Stimulated activated CD8-positive, alpha-beta memory T cell treated with anti-CD3 and anti-CD28 coated beads, Interleukin-15, amount 100 ng/mL, for 24 hours (primary cell): ENCODE measurements around the gene SUMO2.
"Not testable (repeated sequence)": the region's sequence is repeated elsewhere in the genome, so short reads cannot be mapped to it uniquely, and the experiment has no call there.

ENCODE experiments used
- DNase-seq: peaks from one replicate; pipeline ENCODE4 v3.0.0-alpha.2; 2020; ENCODE audit warnings: low read depth

SUMO2 gene

DNA sequence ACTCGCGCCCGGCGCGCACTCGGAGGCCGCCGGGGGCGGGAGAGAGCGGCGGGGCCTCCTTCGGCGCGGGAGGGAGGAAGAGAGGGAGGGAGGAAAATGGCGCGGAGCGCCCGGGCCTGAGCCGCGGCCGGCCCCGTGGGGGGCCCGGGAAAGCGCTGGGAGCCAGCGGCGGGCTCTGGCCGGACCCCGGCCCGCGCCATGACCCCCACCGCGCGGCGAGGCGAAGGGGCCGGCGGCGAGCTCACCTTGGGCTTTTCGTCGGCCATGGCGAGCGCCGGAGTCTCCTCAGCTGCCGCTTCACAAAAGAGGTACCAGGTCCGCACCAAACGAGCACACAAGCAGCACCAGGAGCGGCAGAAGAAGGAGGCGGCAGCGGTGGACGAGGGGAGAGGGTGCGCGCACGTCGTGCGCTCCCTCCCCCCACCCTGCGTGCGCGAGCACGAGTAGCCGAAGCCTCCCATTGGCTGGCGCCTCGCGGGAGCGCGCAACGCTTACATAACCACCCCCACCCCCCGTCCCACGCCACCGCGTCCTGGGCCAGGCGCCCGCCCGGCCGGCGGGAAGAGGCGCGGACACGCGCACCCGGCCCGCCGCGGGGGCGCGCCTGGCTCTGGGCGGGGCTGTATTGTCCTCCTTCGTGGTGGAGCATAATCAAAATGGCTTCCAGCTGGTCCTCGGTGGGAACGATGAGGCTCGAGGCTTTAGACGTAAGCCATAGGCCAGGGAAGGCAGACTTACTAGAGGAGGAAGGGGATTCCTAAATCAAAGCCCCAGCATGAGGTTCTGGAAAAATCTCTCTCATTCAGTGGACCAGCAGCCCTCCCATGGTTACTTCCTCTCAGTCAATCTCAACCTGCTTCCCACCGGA is at the start of gene SUMO2:
SUMO2 (minus strand) TSS at position 391 of the 868 bp plus-strand sequence; CDS start at position 266, 125 bp downstream.
- peak; percentile 96 for DNase-seq

DNA sequence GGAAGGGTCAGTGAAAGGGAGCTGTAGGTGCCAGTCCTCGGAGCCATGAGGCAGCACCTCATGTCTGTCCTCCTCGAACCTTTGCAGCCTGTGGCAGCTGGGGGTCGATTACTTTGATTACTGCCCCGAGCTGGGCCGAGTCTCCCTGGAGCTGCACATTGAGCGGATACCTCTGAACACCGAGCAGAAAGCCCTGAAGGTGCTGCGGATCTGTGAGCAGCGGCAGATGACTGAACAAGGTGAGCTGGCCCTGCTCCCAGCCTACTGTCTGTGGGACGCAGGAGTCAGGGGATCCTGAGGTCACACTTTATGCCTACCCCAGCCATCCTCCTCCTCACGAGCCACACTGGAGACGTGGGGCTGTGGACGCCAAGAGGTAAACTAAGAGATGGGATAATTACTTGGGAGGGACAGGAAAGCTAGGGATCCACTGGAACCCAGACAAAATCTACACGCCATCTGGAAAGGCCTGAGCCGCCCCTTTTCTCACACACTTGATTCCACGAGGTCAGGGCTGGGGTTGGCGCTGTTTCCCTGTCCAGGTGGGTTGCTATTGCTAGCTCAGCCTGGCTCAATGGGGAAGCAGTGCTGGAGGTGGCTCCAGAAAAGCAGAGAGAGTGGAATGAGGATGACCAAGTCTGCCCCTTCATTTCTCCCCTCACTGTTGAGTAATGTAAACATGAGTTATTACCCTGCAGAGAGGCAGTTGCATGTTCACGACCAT is 49.1 kb upstream of the SUMO2 start:
- DNase-seq: no peak

DNA sequence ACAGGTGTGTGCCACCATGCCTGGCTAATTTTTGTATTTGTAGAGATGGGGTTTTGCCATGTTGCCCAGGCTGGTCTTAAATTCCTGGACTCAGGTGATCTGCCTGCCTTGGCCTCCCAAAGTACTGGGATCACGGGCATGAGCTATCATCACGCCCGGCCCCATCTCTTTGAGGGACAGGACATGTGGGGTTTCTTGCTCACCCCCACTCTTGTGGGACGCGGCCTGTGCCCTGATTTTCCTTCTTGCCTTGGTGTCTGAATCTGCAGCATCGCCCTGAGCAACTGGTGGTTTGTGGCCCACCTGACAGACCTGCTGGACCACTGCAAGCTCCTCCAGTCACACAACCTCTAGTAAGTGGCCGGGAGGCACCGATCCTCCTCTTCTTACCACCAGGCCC is 48.3 kb upstream of the SUMO2 start:
- no peak for DNase-seq

DNA sequence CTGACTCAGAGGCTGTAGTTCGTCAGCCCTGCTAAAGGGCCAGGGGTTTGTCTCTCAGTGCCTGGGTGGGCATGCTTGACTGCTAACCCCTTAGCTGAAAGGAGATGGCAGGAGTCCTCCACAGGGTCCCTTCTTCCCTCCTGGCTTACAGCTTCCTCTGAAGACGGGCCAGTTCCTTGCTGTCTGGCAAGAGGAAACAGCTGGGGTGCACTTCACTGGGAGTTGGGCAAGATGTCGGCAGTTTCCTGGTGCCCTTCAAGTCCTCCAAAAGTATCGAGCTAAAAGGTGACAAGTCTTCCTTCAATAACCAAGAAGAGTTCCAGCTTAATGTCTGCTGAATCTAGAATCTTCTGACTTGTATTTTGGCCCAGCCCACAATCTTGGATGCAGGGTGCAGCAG is 46.1 kb upstream of the SUMO2 start:
- no peak for DNase-seq

DNA sequence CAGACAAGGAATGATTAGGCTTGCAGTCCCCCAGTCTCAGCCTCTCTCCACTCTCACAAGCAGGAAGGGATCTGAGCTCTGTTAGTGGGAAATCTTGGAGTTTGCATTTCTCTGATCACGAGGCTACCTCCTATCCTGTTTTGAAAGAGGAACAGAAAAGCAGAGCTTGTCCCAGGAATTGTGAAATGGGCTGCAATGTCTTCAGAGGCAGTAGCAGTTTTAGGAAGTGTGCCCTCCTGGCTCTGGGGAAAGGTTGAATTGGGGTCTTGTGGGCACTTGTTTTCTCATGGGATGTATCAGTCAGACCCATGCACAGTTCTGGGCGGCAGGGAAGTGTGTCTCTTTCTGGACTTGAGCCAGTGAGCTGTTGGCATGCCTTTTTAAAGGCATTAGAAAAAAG is 45.5 kb upstream of the SUMO2 start:
- DNase-seq: no peak

DNA sequence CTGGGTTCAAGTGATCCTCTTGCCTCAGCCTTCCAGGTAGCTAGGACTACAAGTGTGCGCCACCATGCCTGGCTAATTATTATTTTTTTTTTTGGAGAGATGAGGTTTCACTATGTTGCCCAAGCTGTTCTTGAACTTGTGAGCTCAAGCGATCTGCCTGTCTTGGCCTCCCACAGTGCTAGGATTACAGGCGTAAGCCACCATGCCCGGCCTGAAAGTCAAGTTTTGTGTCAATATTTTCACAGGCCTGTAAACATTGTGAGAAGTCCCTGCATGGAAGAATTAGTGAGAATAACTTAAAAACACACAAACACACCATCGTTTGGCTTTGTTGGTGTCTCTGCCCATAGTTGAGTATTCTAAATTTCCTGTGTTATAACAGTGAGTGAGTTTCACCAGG is 45.0 kb upstream of the SUMO2 start:
- DNase-seq: no peak

DNA sequence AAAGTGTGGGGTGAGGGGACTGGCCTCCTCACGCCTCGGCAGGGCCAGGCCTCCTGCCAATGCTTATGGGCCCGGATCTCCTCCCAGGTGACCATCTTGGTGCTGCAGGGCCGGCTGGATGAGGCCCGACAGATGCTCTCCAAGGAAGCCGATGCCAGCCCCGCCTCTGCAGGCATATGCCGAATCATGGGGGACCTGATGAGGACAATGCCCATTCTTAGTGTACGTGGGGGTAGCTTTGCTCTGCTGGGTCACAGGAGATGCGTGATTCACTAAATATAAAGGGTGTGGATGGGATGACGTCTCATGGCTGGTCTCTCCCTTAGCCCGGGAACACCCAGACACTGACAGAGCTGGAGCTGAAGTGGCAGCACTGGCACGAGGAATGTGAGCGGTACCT is 42.3 kb upstream of the SUMO2 start:
- no peak for DNase-seq

DNA sequence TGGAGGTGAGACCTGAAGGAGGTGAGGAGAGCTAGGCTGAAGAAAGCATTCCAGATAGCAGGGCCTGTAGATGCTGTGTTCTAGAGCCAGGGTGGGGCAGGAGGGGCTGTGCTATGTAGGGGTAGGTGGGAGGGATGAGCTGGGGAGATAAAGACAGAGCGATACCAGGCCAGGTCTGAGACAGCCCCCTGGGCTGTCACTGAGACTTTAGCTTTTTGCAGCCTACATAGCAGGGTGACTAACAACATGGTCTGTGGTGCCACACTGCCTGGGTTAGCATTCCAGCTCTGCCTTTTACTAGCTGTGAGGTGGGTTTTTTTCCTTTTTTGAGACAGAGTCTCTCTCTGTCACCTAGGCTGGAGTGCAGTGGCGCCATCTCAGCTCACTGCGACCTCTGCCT is 37.1 kb upstream of the SUMO2 start:
- DNase-seq: no peak

DNA sequence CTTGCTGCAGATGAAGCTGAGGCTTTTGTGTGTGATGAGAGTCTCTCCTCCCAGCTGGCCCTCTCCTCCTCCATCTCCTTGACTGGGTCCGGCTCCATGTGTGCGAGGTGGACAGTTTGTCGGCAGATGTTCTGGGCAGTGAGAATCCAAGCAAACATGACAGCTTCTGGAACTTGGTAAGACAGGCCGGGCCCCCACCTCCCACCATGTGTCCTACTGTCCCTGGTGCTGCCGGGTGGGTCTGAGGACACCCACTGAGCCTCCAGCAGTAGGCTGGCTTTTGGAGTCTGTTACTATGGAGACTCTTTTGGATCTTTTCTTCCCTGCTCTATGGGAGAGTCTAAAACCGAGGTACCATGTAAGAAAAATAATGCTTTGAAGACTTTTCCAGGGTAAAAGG is 35.4 kb upstream of the SUMO2 start:
- DNase-seq: no peak

DNA sequence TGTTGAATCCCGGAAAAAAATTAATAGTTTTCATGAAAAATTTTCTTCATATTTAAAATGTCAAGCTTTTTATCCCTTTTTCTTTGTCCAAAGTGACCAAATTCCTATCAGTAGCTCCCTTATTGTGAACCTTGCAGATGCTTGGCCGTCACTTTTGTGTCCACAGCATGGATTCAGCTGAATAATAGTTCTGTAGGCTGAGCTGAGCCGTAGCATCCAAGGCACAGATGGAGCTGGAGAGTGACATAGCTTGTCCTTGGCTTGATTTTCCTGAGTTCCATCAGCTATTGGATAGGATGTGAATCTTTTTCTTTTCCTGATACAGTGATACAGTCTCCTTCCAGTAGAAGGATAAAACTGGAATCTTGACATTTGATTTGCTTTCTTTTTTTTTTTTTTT is 26.3 kb upstream of the SUMO2 start:
- DNase-seq: no peak

DNA sequence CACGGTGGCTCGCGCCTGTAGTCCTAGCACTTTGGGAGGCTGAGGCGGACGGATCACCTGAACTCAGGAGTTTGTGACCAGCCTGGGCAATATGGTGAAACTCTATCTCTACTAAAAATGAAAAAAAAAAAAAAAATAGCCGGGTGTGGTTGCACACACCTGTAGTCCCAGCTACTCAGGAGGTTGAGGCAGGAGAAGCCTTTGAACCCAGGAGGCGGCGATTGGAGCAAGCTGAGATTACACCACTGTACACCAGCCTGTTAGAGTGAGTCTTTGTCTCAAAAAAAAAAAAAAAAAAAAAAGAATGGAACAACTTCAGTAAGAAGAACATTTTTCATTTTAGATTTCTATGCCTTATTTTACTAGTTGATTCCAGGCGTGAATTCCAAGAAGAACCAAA is 25.4 kb upstream of the SUMO2 start:
- DNase-seq: no peak

DNA sequence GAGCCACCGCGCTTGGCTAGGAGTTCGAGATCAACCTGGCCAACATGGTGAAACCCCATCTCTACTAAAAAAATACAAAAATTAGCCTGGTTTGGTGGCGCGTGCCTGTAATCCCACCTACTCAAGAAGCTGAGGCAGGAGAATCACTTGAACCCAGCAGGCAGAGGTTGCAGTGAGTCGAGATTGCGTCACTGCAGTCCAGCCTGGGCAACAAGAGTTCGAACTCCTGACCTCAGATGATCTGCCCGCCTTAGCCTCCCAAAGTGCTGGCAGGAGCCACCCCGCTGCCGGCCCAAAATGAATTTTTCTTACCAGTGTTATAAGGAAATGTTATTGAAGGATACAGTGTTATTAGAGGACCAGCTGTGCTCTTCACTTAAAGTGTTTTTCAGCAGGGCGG is 25.0 kb upstream of the SUMO2 start:
- no peak for DNase-seq

DNA sequence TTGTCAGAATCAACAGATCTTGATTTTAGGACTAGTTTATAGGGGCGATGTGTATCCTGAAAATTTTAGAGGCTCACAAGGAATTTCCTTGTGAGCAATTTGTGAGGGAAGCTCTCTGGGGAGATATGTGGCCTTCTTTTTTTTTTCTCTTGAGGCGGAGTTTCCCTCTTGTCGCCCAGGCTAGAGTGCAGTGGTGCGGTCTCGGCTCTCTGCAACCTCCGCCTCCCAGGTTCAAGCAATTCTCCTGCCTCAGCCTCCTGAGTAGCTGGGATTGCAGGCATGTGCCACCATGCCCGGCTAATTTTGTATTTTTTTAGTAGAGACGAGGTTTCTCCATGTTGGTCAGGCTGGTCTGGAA is 24.3 kb upstream of the SUMO2 start:
- not testable (repeated sequence) for DNase-seq

DNA sequence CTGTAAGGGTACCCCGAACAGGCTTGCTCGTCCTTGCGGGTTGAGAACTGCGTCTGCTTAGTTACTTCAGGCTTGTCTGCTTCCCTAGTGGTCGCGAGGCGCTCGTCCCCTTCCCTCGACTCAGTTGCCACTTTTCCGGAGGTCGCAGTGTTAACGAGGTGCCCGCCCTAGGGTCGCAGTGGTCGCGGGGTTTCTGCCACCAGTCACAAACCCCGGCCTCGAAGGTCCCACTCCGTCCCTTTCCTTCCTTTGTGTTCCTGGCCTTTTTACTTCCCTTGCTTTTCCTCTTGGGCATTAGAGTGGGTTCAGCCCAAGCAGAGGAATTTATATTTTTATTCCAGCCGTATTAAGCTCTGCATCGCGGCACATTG is 23.0 kb upstream of the SUMO2 start:
- DNase-seq: no peak

DNA sequence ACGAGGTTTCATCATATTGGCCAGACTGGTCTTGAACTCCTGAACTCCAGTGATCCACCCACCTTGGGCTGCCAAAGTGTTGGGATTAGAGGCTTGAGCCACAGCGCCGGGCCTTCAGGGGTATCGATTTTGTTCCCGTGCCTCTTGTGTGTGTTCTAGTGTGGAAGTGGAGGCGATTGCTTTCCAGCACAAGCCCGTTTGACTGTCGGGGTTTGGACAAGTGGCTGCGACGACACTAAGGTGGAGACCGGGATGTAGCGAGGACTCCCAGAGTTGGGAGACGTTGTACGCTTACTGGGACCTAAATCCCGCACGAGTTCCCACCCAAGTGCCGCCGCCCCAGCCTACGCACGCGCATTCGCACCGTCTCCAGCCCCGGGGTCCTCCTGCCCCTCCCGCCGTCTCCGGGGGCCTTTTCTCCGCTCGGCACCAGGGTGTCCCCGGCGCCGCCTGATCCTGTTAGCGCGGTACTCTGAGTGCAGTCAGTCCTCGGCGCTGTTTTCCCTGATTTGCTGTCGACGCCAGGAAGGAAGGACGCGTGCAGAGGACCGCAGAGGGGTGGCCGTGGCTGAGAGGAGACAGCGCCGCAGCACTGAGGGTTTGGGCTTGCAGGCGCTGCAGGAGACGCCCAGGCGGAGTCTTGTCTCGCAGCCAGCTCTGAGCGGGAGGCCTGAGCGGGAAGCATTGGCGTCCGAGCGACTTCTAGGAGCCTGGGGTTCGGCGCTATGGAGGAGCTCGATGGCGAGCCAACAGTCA is 22.5 kb upstream of the SUMO2 start, which contains the start of gene NUP85:
NUP85 (plus strand) TSS at position 643 of the 756 bp plus-strand sequence; CDS start at position 726, 83 bp downstream.
- DNase-seq: peak; percentile 84

DNA sequence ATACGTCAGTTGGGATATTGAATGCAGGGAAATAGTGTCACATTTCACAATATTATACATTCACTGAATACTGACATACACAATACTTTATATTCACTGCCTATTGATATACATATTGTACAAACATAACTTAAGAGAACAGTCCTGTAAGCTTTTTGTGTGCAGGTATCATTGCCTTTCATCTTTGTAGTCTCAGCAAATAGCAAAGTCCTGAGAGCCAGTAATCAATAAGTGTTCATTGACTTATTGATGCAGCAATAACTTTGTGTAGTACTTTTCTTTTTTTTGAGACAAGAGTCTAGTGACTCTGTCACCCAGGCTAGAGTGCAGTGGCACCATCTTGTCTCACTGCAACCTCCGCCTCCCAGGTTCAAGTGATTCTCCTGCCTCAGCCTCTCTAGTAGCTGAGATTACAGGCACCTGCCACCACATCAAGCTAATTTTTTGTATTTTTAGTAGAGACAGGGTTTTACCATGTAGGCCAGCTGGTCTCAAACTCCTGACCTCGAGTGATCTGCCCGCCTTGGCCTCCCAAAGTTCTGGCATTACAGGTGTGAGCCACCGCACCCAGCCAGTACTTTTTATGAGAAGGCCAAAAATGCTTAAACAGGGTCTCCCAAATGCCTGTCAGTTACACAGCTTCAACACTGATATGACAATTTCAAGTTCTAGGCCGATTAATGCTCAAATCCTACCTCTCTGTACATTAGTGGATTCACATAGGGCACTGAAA is 17.3 kb upstream of the SUMO2 start:
- DNase-seq: no peak

DNA sequence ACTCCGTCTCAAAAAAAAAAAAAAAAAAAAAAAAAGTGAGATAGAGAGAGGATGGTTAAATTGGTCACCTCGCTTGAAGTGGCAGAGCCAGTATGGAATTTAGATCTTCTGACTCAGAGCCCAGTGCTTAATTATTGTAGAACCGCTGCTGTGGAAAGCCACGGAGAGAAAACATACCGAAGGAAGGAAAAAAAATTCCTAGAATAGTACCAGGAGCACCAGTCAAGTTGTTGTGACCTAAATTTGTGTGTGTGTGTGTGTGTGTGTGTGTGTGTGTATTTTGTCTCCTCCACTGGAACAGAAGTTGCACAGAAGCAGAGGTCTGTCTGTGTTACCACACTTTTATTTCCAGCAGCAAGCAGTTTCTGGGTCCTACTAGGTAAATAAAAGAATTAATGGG is 12.1 kb upstream of the SUMO2 start:
- no peak for DNase-seq

DNA sequence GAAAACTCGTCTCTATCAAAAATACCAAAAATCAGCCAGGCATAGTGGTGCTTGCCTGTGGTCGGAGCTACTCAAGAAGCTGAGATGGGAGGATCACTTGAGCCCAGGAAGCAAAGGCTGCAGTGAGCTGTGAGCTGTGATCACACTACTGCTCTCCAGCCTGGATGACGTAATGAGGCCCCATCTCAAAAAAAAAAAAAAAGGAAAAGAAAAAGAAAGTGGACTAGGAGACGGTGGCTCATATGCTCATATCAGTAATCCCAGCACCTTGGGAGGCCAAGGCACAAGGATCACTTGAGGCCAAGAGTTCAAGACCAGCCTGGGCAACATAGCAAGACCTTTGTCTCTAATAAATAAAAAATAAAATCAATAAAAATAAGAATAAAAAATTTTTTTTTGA is 8.8 kb upstream of the SUMO2 start:
- no peak for DNase-seq

DNA sequence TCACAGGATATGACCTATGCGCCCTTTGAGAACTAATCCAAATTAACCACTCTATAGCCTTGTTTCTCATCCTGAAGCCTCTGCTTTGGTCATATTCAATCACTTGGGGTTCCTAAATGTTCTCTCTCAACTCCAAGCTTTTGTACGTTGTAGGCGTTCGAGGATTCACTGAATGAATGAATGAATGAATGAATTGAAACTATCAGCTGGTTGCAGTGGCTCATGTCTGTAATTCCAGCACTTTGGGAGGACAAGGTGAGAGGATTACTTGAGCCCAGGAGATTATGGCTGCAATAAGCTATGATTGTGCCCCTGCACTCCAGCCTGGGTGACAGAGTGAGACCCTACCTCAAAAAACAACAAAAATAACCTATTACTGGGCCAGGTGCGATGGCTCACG is 5.9 kb upstream of the SUMO2 start:
- DNase-seq: no peak

DNA sequence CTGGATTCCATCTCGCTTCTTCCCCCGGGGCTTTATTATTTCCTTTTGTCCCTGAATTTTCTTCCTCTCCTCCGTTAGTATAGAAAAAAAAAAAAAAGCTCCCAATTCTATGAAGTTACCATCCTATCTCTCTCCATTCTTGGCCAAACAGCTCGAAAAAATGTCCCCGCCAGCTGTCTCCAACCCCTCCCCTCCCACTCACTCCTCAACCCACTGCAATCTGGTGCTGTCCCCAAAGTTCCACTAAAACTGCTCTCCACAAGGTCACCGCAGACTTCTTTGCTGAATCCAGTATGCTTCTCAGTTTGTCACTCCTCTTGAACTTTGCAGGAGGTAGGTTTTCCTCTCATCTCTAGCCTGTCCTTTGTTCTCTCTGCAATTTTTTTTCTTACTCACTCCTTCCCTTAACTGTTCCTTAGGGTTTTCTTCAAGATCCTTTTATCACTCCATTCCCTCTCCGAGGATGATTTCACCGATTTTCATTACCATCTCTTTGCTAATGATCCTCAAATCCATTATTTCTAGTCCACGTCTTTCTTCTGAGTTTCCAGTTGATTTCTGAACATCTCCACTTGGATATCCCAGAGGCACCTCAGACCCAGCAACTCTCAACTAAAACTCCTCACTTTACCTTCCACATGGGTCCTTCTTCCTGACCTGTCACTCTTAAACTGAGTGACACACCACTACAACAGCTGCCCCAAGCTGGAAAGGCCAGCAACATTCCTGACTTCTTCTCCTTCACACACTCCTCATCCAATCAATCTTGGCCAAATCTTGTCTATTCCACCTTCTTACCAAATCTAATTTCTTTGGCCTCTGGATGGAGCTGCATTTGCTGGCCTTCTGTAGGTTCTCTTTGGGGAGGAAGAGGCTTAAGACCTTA is 1.5 kb upstream of the SUMO2 start:
- no peak for DNase-seq

DNA sequence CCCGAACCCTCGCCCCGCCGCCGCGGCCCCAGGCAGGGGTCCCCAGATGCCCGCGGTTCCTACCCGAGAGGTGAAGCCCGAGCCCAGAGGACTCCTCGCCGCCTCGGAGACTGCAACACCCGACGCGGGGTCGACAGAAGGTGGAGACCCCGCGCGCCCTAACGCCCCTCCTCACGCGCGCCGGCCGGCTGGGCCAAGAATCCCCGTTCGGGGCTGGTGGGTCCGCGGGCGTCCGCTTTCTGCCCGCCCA is 515 bp downstream of the SUMO2 start:
- no peak for DNase-seq
